HG03175 (cell line): Measurements from ENCODE around the gene APOH.

Experiments used
- ATAC-seq: cut with Tn5 transposase; IDR thresholded peaks from one replicate; pipeline ENCODE4 v1.9.1; 2021; ENCODE audit warnings: mild to moderate bottlenecking, moderate library complexity; ENCODE audit not compliant: unreplicated experiment

Gene APOH

GRCh38 chr17:66198242-66198641 lies 31.0 kb downstream of the APOH start:
- no peak for ATAC-seq

GRCh38 chr17:66192378-66192687 lies 36.9 kb downstream of the APOH start:
- no peak for ATAC-seq

- peak; percentile 60 for ATAC-seq
These were observed 37.4 kb downstream of the APOH start, which contains the start of gene CEP112 for GRCh38 chr17:66191593-66192377. Gene CEP112, minus strand, starts transcription at chr17:66192133.

GRCh38 chr17:66190738-66191592 lies 38.2 kb downstream of the APOH start:
- no peak for ATAC-seq

- ATAC-seq = no peak
These were observed 41.5 kb downstream of the APOH start for GRCh38 chr17:66187718-66188117.

GRCh38 chr17:66185862-66186261 lies 43.4 kb downstream of the APOH start:
- no peak for ATAC-seq

GRCh38 chr17:66184392-66184791 lies 44.8 kb downstream of the APOH start:
- no peak for ATAC-seq

GRCh38 chr17:66183529-66183928 lies 45.7 kb downstream of the APOH start:
- ATAC-seq = no peak

GRCh38 chr17:66178642-66179041 lies 50.6 kb downstream of the APOH start:
- ATAC-seq = no peak

GRCh38 chr17:66177048-66177447 lies 52.2 kb downstream of the APOH start:
- no peak for ATAC-seq

- no peak for ATAC-seq
These were observed 53.3 kb downstream of the APOH start for GRCh38 chr17:66175892-66176291.

- ATAC-seq = no peak
These were observed 56.5 kb downstream of the APOH start for GRCh38 chr17:66172691-66173223.

GRCh38 chr17:66172144-66172543 lies 57.1 kb downstream of the APOH start:
- ATAC-seq = no peak

- no peak for ATAC-seq
These were observed 57.5 kb downstream of the APOH start for GRCh38 chr17:66171692-66172091.

GRCh38 chr17:66171172-66171571 lies 58.0 kb downstream of the APOH start:
- ATAC-seq = no peak

GRCh38 chr17:66169839-66170238 lies 59.4 kb downstream of the APOH start:
- no peak for ATAC-seq

- ATAC-seq = no peak
These were observed 61.9 kb downstream of the APOH start for GRCh38 chr17:66167189-66167815.

GRCh38 chr17:66165537-66166123 lies 63.6 kb downstream of the APOH start:
- ATAC-seq = no peak
